Upper lobe of left lung (tissue), 4 donors: ENCODE data around the gene RYR3.

ENCODE experiments used
- CTCF ChIP-seq, 6 experiments: fragments of 450-650 bp in 4 of 6; fragments of 200-600 bp in 2 of 6; sonication (generic) in 2 of 6; IDR thresholded peaks; one replicate each; pipeline ENCODE4 v1.5.1; 2016 to 2019; ENCODE audit warnings: antibody characterized with exemption in 6 of 6
- EP300 ChIP-seq, 4 donors: sonication (generic); formaldehyde crosslinking; IDR thresholded peaks; one replicate each; pipeline ENCODE4 v1.5.1; 2017; ENCODE audit warnings: antibody characterized with exemption in 4 of 4, control low read depth in 2 of 4
- POLR2A ChIP-seq, 4 donors: fragments of 450-650 bp; IDR thresholded peaks; one replicate each; pipeline ENCODE4 v1.5.1; 2016 to 2017; ENCODE audit warnings: antibody characterized with exemption in 4 of 4, mild to moderate bottlenecking in 2 of 4
- POLR2AphosphoS5 ChIP-seq, 2 donors: sonication (generic); formaldehyde crosslinking; IDR thresholded peaks; one replicate each; pipeline ENCODE4 v1.5.1; 2017; ENCODE audit warnings: antibody characterized with exemption in 2 of 2

GRCh38 chr15:33735637-33736247, 425.0 kb downstream of the RYR3 start:
- TF ChIP-seq POLR2AphosphoS5 (IDR thresholded peaks at IDR 0.05) (no peak), CTCF (IDR thresholded peaks at IDR 0.05) (peak in 5 of 6 experiments; percentile 20 to 32 (median 30)), EP300 (IDR thresholded peaks at IDR 0.05) (no peak), POLR2A (IDR thresholded peaks at IDR 0.05) (no peak)
